Epithelial cell of esophagus (primary cell): Measurements from ENCODE around the gene TMEM54.
A peak's percentile ranks its signal among the peaks of the same experiment; 100 is the strongest.

Source experiments
- DNase-seq: peaks from one replicate; pipeline ENCODE4 v3.0.0; 2010; ENCODE audit warnings: low read depth
- H3K4me3 ChIP-seq: 2 replicates; pipeline ENCODE4 v1.5.1; 2011; ENCODE audit warnings: mild to moderate bottlenecking, low read length, control low read depth
- CTCF ChIP-seq: IDR thresholded peaks from 2 replicates; pipeline ENCODE4 v1.5.1; 2011; ENCODE audit warnings: low read depth, mild to moderate bottlenecking, low read length, control low read depth, inconsistent platforms; ENCODE audit not compliant: insufficient read depth; ENCODE audit errors: missing control alignments

TMEM54 gene

DNA sequence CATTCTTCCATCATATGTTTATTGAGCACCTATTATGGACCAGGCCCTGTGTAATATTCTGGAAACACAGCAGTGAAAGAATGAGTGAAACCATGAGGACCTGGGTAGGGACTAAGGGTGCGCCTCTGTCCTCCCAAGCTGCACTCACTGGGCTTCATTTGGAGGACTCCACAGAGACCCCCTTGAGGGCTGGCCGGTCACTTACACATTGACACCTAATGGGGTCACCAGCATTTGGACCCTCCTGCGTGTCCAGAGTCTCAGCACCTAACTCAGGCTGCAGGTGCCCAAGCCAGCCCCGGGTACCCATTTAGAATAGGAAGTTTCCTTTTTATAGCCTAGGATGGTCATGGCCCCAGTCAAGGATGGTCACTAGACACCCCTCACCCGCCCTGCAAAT, 27.7 kb downstream of the TMEM54 start:
- no peak for DNase-seq
- H3K4me3 ChIP-seq, result no peak overlapping the region
- TF ChIP-seq CTCF, result no peak

GRCh38 chr1:32872192-32872460, 29.1 kb downstream of the TMEM54 start:
- TF ChIP-seq CTCF, result no peak
- no peak for DNase-seq
- H3K4me3 ChIP-seq, result no peak overlapping the region

GRCh38 chr1:32871364-32872191, 29.6 kb downstream of the TMEM54 start:
- no peak overlapping the region for H3K4me3 ChIP-seq
- TF ChIP-seq CTCF, result no peak
- DNase-seq, result no peak

- TF ChIP-seq CTCF, result no peak
- peak within 1 kb of the TSS; percentile 13 for H3K4me3 ChIP-seq
- no peak for DNase-seq
These were observed 30.4 kb downstream of the TMEM54 start, which contains the start of gene FNDC5 for GRCh38 chr1:32870615-32871363. Gene FNDC5, minus strand, starts transcription at chr1:32870912.

DNA sequence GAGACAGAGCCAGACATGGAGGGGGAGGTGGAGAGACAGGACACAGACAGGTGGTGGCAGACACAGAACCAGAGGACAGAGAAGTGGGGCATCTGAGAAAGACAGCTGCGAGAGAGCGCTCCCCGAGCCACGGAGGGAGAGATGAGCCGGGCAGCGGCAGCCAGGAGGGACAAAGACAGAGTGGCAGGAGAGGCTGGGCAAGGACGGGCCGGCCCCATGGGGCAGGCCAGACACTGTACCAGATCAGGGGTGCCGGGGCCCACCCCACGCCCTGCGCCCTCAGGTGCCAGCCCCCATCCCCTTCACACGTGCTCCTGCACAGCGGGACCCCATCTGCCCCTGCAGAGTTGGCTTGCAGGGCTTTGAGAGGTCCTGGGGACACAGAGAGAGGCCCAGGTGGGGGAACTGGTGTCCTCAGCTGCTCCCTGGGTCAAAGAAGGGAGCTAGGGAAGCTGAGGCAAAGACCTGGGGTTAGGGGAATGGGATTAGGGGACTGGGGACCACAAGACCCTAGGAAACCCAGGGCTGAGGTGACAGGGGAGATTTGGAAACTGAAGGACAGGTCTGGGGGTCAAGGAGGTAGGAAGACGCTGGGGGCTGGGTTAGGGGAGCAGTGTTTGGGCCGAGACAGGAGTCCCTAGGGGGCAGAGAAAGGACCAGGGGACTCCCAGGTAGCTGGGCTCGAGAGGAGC, 31.1 kb downstream of the TMEM54 start:
- TF ChIP-seq CTCF, result no peak
- no peak for DNase-seq
- no peak overlapping the region for H3K4me3 ChIP-seq

DNA sequence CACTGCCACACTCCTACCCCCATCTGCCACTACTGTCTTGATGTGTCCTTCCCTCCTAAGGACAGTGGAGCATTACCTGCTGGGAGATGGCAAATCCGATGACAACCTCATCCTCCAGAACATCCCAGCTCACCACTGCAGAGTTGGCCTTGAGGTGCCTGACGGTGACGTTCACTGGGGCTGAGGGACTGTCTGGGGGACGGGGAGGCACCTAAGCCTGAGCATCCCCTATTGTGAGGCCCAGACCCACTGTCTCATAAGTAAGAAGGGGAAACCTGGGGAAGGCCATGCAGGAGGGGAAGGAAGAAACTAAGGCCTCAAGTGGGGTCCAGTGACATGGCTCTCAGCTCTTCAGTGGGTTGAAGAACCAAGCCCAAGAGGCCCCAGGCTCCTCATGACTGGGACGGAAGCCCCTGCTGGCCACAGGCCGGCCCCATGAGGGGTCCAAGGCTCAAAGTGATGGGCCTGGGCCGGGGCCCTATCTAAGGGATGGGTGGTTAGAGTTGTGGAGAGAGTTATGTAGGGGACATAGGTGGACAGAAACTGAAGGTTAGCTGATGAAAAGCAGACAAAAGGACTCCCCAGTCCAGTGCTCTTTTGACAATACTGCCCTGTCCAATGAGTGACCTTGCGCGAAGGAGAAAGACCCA, 32.3 kb downstream of the TMEM54 start:
- no peak overlapping the region for H3K4me3 ChIP-seq
- TF ChIP-seq CTCF, result no peak
- DNase-seq, result no peak
